Ovary (tissue), 9 donors: ENCODE data around the gene WNK4. TPM values are rescaled to one million over a fixed set of nuclear protein-coding genes. Genes with fewer than 3 reads are reported as not detected.

Experiments used
- DNase-seq, 5 donors: peaks; one replicate each; pipeline ENCODE4 v3.0.0-alpha.2; 2019 to 2020
- H3K27ac ChIP-seq, 2 donors: fragments of 200-600 bp; one replicate each; pipeline versions ENCODE4 v1.5.1 to v1.8.0; 2019 to 2022
- H3K27me3 ChIP-seq: fragments of 200-600 bp; one replicate; pipeline ENCODE4 v1.8.0; 2022
- H3K36me3 ChIP-seq: fragments of 200-600 bp; sonication (generic); one replicate; pipeline ENCODE4 v1.5.1; 2019
- H3K4me1 ChIP-seq: one replicate; pipeline ENCODE4 v1.8.1; 2013; ENCODE audit warnings: mild to moderate bottlenecking, moderate library complexity; ENCODE audit not compliant: insufficient read depth
- H3K4me3 ChIP-seq: fragments of 200-600 bp; sonication (generic); one replicate; pipeline ENCODE4 v1.5.1; 2017
- H3K9me3 ChIP-seq, 2 donors: fragments of 200-600 bp in 1 of 2; sonication (generic) in 1 of 2; one replicate each; pipeline versions ENCODE4 v1.5.1 to v1.8.1; 2013 to 2019; ENCODE audit warnings: mild to moderate bottlenecking in 1 of 2, moderate library complexity in 1 of 2
- EP300 ChIP-seq: sonication (generic); formaldehyde crosslinking; IDR thresholded peaks from one replicate; pipeline ENCODE4 v1.6.1; 2017; ENCODE audit warnings: antibody characterized with exemption
- POLR2A ChIP-seq: fragments of 450-650 bp; IDR thresholded peaks from one replicate; pipeline ENCODE4 v1.6.1; 2017; ENCODE audit warnings: antibody characterized with exemption, mild to moderate bottlenecking, moderate library complexity
- WGBS, 3 donors: extraction: QIAGEN DNeasy Blood & Tissue Kit in 1 of 3; methylation state at CpG; one replicate each; pipeline versions ENCODE4 v1.1.5 to v1.1.7; 2013 to 2017; 5-methylcytosine and 5-hydroxymethylcytosine counted together
- intact Hi-C, 4 donors: fragments of 100-400 bp; cut with DNase I; formaldehyde crosslinking; loops; one replicate each; pipeline versions ENCODE4 v1.11.0 to v1.15.1; 2022 to 2023
- polyA plus RNA-seq, 2 donors: library from polyadenylated mRNA; stranded (reverse); fragments of 200-250 nt in 1 of 2; fragments of 350-450 nt in 1 of 2; fragmentation: Illumina TruSeq in 1 of 2; extraction: RNeasy Lipid Tissue Mini Kit (QIAGEN cat#74804) in 1 of 2; gene quantifications; one replicate each; pipeline ENCODE4 v1.2.3, GENCODE V29; 2013 to 2014
- total RNA-seq, 7 donors: library from RNA; depleted of rRNA in 2 of 7; stranded (reverse); fragments of >200 nt in 2 of 7; fragmentation: NEBNext Ultra II Directional in 3 of 7; extraction: Animal tissue kit (Norgen Biotek cat#: 25700) in 3 of 7; gene quantifications; one replicate each; pipeline versions ENCODE4 v1.1.0 to v1.2.4, GENCODE V29; 2016 to 2023
- TF ChIP-seq, protein P1 (sequence below), 3 donors: fragments of 450-650 bp in 2 of 3; fragments of 200-600 bp in 1 of 3; IDR thresholded peaks; one replicate each; pipeline versions ENCODE4 v1.5.1 to v1.8.0; 2016 to 2022; ENCODE audit warnings: antibody characterized with exemption in 3 of 3, mild to moderate bottlenecking in 1 of 3
- donor health status: DM: no; HTN: no; CAD: no; lungs with moderate emphysema.
- donor health status: DM: no; HTN: no; CAD: no.
- donor health status: Bipolar disorder and iron deficiency.
- donor health status: DM: yes; HTN: yes; CAD: no.
- donor health status: DM: no; HTN: no; CAD: no.
- donor health status: DM: yes; HTN: yes; CAD: no.

Gene WNK4
- total and polyA plus RNA-seq, 9 donors = 1.1 to 11.9 (median 2.1) TPM

DNA sequence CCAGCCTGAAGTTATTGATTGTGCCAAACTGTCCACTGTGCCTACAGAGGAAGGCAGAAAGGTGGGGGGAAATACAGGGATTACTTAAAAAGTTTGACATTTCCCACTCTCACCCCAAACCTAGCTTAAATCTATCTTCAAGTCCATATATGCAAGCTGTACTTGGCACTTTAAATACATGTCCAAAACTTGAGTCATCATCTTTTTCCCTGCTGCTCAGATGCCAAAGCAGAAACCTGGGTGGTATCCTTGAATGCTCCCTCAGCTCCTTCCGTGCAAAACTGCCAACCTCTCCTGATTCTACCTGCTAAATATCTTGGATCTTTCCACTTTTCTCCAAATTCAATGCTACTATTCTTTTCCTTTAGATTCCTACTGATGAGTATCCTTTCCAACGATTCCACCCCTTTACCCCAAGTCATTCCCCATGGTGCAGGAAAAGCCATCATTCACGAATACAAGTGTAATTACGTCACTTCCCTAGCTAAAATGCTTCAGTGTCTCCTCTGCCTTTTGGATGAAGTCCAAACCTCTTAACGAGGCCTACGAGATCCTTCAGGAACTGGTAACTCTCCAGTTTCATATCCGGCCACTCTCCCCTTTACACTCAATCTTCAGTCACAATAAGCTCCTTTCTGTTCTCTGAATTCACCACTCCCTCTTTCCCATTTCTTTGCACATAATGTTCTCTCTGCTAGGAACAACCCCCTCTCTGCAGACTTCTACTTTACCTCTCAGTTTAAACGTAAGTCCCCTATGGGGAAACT lies 34.4 kb downstream of the WNK4 start:
- no peak overlapping the region for H3K27ac ChIP-seq
- DNase-seq = no peak
- intact Hi-C loops = loop anchor here in 1 of 4 donors (5.0 kb wide), 1 partner anchor 348 kb away; no protein-coding TSS in a partner anchor
- TF ChIP-seq EP300 (no peak), POLR2A (no peak)
- TF ChIP-seq, protein P1, sequence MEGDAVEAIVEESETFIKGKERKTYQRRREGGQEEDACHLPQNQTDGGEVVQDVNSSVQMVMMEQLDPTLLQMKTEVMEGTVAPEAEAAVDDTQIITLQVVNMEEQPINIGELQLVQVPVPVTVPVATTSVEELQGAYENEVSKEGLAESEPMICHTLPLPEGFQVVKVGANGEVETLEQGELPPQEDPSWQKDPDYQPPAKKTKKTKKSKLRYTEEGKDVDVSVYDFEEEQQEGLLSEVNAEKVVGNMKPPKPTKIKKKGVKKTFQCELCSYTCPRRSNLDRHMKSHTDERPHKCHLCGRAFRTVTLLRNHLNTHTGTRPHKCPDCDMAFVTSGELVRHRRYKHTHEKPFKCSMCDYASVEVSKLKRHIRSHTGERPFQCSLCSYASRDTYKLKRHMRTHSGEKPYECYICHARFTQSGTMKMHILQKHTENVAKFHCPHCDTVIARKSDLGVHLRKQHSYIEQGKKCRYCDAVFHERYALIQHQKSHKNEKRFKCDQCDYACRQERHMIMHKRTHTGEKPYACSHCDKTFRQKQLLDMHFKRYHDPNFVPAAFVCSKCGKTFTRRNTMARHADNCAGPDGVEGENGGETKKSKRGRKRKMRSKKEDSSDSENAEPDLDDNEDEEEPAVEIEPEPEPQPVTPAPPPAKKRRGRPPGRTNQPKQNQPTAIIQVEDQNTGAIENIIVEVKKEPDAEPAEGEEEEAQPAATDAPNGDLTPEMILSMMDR (IDR thresholded peaks at IDR 0.05) = no peak
- H3K4me1 ChIP-seq = no peaks in the 10 kb centered on the region
- 55 to 67% (median 66%) methylated on average over 8 of the region's 8 CpGs for WGBS, 3 donors
- H3K9me3 ChIP-seq = no peaks in the 10 kb centered on the region
- no peak overlapping the region for H3K4me3 ChIP-seq
- no peaks in the 10 kb centered on the region for H3K27me3 ChIP-seq
- no peaks in the 10 kb centered on the region for H3K36me3 ChIP-seq

DNA sequence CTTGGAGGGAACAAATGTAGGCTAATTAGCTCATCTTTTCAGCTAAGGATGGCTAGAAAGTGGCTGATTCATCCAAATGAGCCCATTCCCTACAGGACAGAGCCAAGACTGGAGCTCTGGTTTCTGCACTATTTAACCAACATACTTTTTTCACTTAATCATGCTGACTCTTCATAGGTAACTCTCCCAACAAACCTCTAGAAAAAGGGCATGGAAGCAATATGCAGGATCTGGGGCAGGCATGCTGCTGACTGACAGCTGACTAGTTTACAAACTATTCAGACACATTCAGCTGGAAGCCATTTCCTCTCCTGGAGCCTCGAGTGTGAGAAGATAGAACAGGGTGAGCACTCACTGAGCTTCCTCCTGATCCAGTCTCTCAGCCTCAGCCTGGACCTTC lies 37.5 kb downstream of the WNK4 start:
- TF ChIP-seq, protein P1 (IDR thresholded peaks at IDR 0.05) = no peak
- H3K27ac ChIP-seq = no peak overlapping the region
- WGBS, 3 donors = 67 to 85% (median 78%) methylated on average over 1 of the region's 1 CpG
- no peaks in the 10 kb centered on the region for H3K9me3 ChIP-seq
- no peak overlapping the region for H3K4me3 ChIP-seq
- no peaks in the 10 kb centered on the region for H3K36me3 ChIP-seq
- DNase-seq = no peak
- no peaks in the 10 kb centered on the region for H3K27me3 ChIP-seq
- intact Hi-C loops = loop anchor here in 1 of 4 donors (5.0 kb wide), 1 partner anchor 351 kb away; no protein-coding TSS in a partner anchor
- no peaks in the 10 kb centered on the region for H3K4me1 ChIP-seq

DNA sequence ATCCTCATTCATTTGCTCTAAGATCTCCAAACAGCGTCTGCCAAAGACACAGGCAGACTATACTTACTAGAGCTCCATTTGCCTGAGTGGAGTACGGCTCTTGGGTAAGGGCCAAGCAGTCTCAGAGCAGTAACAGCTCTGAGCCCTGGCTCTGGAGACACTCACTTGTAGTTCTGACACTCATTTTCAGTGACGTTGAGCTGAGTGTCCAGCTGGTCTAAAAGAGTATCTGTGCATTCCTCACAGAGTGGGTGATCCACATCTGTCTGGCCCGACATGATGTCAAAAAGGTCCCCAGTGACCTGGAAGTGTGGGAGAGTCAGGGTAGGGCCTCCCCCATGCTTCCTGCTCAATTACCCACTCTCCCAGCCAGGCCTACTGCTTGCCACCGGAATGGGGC lies 38.0 kb downstream of the WNK4 start:
- no peak for DNase-seq
- intact Hi-C loops = loop anchor here in 1 of 4 donors (5.0 kb wide), 1 partner anchor 351 kb away; no protein-coding TSS in a partner anchor
- H3K27me3 ChIP-seq = no peaks in the 10 kb centered on the region
- H3K36me3 ChIP-seq = no peaks in the 10 kb centered on the region
- no peaks in the 10 kb centered on the region for H3K9me3 ChIP-seq
- no peak overlapping the region for H3K4me3 ChIP-seq
- 77 to 85% (median 83%) methylated on average over 5 of the region's 5 CpGs for WGBS, 3 donors
- H3K27ac ChIP-seq = no peak overlapping the region
- TF ChIP-seq EP300 = no peak
- TF ChIP-seq, protein P1 (IDR thresholded peaks at IDR 0.05) = no peak
- no peak for TF ChIP-seq POLR2A
- H3K4me1 ChIP-seq = peaks cover 1% of the 10 kb centered on the region

DNA sequence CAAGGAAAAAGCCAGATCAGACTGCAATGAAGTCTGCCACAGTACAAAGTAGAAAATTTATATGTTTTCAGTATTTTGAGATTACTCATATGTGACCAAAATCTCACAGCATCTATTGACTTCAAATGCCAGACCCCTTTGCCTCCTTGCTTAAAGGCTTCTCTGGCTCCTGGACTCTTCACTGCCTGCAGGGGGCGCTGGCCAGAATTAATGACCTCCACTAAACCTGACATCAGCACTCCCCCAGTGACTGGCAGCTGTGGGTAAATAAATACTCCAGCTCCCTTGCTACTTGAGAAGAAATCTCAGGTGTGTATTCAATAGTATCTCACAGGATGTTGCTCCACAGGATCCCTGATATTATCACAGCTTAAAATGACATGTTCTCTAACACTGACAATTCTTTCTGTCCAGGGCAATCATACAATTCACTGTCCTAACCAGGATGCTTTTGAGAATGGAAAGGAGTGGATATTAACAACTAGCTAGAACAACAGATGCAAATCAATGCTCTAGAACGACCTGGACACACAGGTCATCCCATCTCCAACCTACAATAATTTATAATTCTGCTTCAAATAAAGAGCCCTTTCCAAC lies 39.6 kb downstream of the WNK4 start:
- peaks cover 4% of the 10 kb centered on the region for H3K4me1 ChIP-seq
- no peak for DNase-seq
- no peaks in the 10 kb centered on the region for H3K27me3 ChIP-seq
- no peak overlapping the region for H3K4me3 ChIP-seq
- 25 to 35% (median 30%) methylated on average over 2 of the region's 2 CpGs for WGBS, 3 donors
- H3K36me3 ChIP-seq = no peaks in the 10 kb centered on the region
- intact Hi-C loops = loop anchor here in 2 of 4 donors (5.0 to 10.0 kb wide), 3 partner anchors 95 to 353 kb away; no protein-coding TSS in a partner anchor
- TF ChIP-seq POLR2A (no peak), EP300 (no peak)
- TF ChIP-seq, protein P1 (IDR thresholded peaks at IDR 0.05) = no peak
- no peaks in the 10 kb centered on the region for H3K9me3 ChIP-seq
- H3K27ac ChIP-seq = no peak overlapping the region
